ENCODE data around the gene RTN4.
"Not testable (repeated sequence)": the region's sequence is repeated elsewhere in the genome, so short reads cannot be mapped to it uniquely, and the experiment has no call there.

GRCh38 chr2:55053225-55053624 lies 3.0 kb upstream of the RTN4 start:
- not testable (repeated sequence) for TF ChIP-seq CTCF (IDR thresholded peaks at IDR 0.05); REST (IDR thresholded peaks at IDR 0.05; ENCODE audit: insufficient read depth in 1 of 2, low read depth in 2 of 2, low read length in 1 of 2); SIN3A (IDR thresholded peaks at IDR 0.05; ENCODE audit: borderline replicate concordance, insufficient read depth, low read depth, low read length); POLR2AphosphoS5 (IDR thresholded peaks at IDR 0.05; ENCODE audit: low read depth, low read length); TCF7L2 (IDR thresholded peaks at IDR 0.05; ENCODE audit: low read depth, low read length)

All from Panc1 (cell line).